Mesendoderm (in vitro differentiated cells): ENCODE results near the gene CCDC187.

ENCODE experiments used
- DNase-seq: peaks from one replicate; pipeline ENCODE4 v3.0.0; 2013
- H2AK5ac ChIP-seq: 2 replicates; pipeline ENCODE4 v1.6.1; 2013; ENCODE audit warnings: low read length, inconsistent platforms
- H2BK120ac ChIP-seq: 2 replicates; pipeline ENCODE4 v1.6.1; 2013; ENCODE audit warnings: low read depth, mild to moderate bottlenecking, low read length, moderate library complexity, mixed read lengths
- H2BK15ac ChIP-seq: replicated peaks from 2 replicates; pipeline ENCODE4 v1.6.1; 2013; ENCODE audit warnings: low read depth, mild to moderate bottlenecking, moderate library complexity
- H2BK5ac ChIP-seq: 2 replicates; pipeline ENCODE4 v1.6.1; 2013; ENCODE audit warnings: low read length, inconsistent platforms
- H3K18ac ChIP-seq: 2 replicates; pipeline ENCODE4 v1.6.1; 2013; ENCODE audit warnings: mild to moderate bottlenecking, low read length, mixed read lengths
- H3K23ac ChIP-seq: one replicate; pipeline ENCODE4 v1.6.1; 2013; ENCODE audit warnings: low read length
- H3K27ac ChIP-seq: 2 replicates; pipeline ENCODE4 v1.5.1; 2013; ENCODE audit warnings: low read depth, mild to moderate bottlenecking, inconsistent platforms, low read length, moderate library complexity
- H3K27me3 ChIP-seq: 2 replicates; pipeline ENCODE4 v1.6.1; 2013; ENCODE audit warnings: low read length, control low read depth, mild to moderate bottlenecking, inconsistent platforms; ENCODE audit not compliant: insufficient read depth, poor library complexity
- H3K36me3 ChIP-seq: 2 replicates; pipeline ENCODE4 v1.6.1; 2013; ENCODE audit warnings: low read length, inconsistent platforms; ENCODE audit not compliant: control insufficient read depth, insufficient read depth
- H3K4ac ChIP-seq: one replicate; pipeline ENCODE4 v1.6.1; 2013; ENCODE audit warnings: low read depth, mild to moderate bottlenecking, low read length, moderate library complexity
- H3K4me1 ChIP-seq: 2 replicates; pipeline ENCODE4 v1.6.1; 2013; ENCODE audit warnings: low read depth, low read length, inconsistent platforms; ENCODE audit not compliant: control insufficient read depth
- H3K4me2 ChIP-seq: 2 replicates; pipeline ENCODE4 v1.6.1; 2013; ENCODE audit warnings: low read length
- H3K4me3 ChIP-seq: 2 replicates; pipeline ENCODE4 v1.5.1; 2013; ENCODE audit warnings: mild to moderate bottlenecking, low read length
- H3K56ac ChIP-seq: one replicate; pipeline ENCODE4 v1.6.1; 2013; ENCODE audit warnings: low read length
- H3K79me1 ChIP-seq: 2 replicates; pipeline ENCODE4 v1.6.1; 2013; ENCODE audit warnings: low read length, inconsistent platforms
- H3K79me2 ChIP-seq: 2 replicates; pipeline ENCODE4 v1.6.1; 2013; ENCODE audit warnings: mild to moderate bottlenecking, low read length; ENCODE audit not compliant: control insufficient read depth, insufficient read depth
- H3K9ac ChIP-seq: 2 replicates; pipeline ENCODE4 v1.6.1; 2013; ENCODE audit warnings: low read length, inconsistent platforms
- H4K5ac ChIP-seq: one replicate; pipeline ENCODE4 v1.6.1; 2013; ENCODE audit warnings: low read length
- H4K8ac ChIP-seq: one replicate; pipeline ENCODE4 v1.6.1; 2013; ENCODE audit warnings: low read depth, mild to moderate bottlenecking, control low read depth, low read length, moderate library complexity
- WGBS: extraction: QIAGEN DNeasy Blood & Tissue Kit; methylation state at CpG from one replicate; pipeline ENCODE4 v1.1.7; 2013; ENCODE audit warnings: low lambda C conversion rate, missing lambda C conversion rate; ENCODE audit not compliant: insufficient coverage; ENCODE audit errors: extremely low coverage; 5-methylcytosine and 5-hydroxymethylcytosine counted together

Gene CCDC187

DNA sequence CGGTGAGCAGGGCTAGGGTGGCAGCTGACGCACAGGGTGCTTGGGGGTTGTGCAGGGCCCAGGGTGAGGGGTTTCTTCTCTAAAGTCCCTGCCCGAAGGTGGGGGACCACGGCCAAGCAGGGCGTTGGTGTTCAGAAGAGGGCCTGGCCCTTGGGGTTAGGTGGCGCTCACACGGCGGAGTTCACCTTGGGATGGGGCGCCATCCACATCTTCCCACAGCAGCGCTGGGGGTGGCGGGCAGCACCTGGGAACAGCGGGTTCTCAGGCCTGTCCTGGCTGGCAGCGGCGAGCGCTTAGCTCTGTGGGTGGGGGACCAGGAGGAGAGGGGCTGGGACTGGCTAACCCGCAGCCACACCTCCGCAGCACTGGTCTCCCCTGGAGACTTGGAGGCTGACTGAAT lies 29.6 kb upstream of the CCDC187 start:
- Histone ChIP-seq H3K9ac (no peak overlapping the region), H3K79me1 (no peaks in the 10 kb centered on the region), H3K56ac (no peak overlapping the region), H3K27me3 (no peaks in the 10 kb centered on the region), H3K27ac (no peak overlapping the region), H2AK5ac (no peak overlapping the region), H4K8ac (no peak overlapping the region), H2BK15ac (no peak overlapping the region), H3K4me1 (no peaks in the 10 kb centered on the region), H3K4me2 (no peak overlapping the region), H2BK5ac (no peak overlapping the region), H3K23ac (no peak overlapping the region), H4K5ac (no peak overlapping the region), H2BK120ac (no peak overlapping the region), H3K4ac (no peak overlapping the region), H3K18ac (no peak overlapping the region), H3K4me3 (no peak overlapping the region), H3K79me2 (no peaks in the 10 kb centered on the region), H3K36me3 (no peaks in the 10 kb centered on the region)
- DNase-seq: no peak
- WGBS: no CpG with 5 or more reads among the region's 17 CpGs

DNA sequence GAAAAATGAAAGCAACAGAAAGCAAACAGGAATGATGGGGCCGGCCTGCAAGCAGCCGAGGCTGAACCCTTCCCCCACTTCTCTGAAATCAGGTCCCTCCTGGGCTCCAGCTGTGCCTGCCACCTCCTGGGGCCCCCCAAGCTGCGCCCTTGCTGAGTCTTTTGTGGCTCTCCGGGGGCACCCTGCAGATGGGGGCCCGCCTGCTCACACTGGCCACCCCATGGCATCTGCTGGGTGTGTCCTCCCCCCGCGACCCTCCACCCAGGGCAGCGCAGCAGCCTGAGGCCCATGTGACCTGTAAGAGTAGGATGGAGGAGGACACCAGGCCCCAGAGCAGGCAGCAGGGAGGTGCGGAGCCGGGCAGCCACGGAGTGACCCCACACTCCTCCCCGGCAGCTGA lies 29.2 kb upstream of the CCDC187 start:
- Histone ChIP-seq H3K9ac (no peak overlapping the region), H2BK15ac (no peak overlapping the region), H3K79me2 (peaks cover 2% of the 10 kb centered on the region), H3K79me1 (no peaks in the 10 kb centered on the region), H2BK5ac (no peak overlapping the region), H3K27ac (no peak overlapping the region), H2BK120ac (no peak overlapping the region), H3K4me1 (peaks cover 2% of the 10 kb centered on the region), H4K8ac (no peak overlapping the region), H3K18ac (no peak overlapping the region), H3K27me3 (no peaks in the 10 kb centered on the region), H3K36me3 (no peaks in the 10 kb centered on the region), H3K4me3 (no peak overlapping the region), H3K56ac (no peak overlapping the region), H2AK5ac (no peak overlapping the region), H4K5ac (no peak overlapping the region), H3K23ac (no peak overlapping the region), H3K4me2 (no peak overlapping the region), H3K4ac (no peak overlapping the region)
- no CpG with 5 or more reads among the region's 12 CpGs for WGBS
- no peak for DNase-seq

DNA sequence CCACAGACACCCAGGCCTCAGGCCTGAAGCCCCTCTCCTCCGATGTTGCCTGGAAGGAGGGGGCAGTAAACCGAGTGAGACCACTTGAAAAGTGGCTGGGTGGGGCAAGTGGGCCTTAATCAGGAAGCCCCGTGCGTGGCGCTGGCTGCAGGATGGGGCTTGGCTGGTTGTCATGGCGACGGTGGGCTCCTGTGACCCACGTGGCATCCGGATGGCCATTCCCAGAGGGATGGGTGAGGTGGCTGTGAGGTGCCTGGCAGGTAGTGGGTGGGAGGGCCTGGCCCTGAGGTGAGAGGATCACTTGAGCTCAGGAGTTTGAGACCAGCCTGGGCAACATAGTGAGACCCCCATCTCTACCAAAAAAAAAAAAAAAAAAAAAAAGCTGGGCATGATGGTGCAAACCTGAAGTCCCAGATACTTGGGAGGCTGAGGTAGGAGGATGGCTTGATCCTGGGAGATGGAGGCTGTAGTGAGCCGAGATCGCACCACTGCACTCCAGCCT lies 28.6 kb upstream of the CCDC187 start:
- no peak overlapping the region for H3K4ac ChIP-seq
- H4K5ac ChIP-seq: no peak overlapping the region
- no peaks in the 10 kb centered on the region for H3K36me3 ChIP-seq
- no CpG with 5 or more reads among the region's 11 CpGs for WGBS
- no peak for DNase-seq
- no peak overlapping the region for H2BK5ac ChIP-seq
- no peaks in the 10 kb centered on the region for H3K27me3 ChIP-seq
- no peak overlapping the region for H3K56ac ChIP-seq
- H3K4me2 ChIP-seq: no peak overlapping the region
- no peak overlapping the region for H3K4me3 ChIP-seq
- H3K23ac ChIP-seq: no peak overlapping the region
- H3K79me2 ChIP-seq: peaks cover 2% of the 10 kb centered on the region
- H3K4me1 ChIP-seq: peaks cover 2% of the 10 kb centered on the region
- no peak overlapping the region for H2BK15ac ChIP-seq
- no peak overlapping the region for H2BK120ac ChIP-seq
- no peak overlapping the region for H3K18ac ChIP-seq
- no peaks in the 10 kb centered on the region for H3K79me1 ChIP-seq
- H3K9ac ChIP-seq: no peak overlapping the region
- no peak overlapping the region for H4K8ac ChIP-seq
- H2AK5ac ChIP-seq: no peak overlapping the region
- H3K27ac ChIP-seq: no peak overlapping the region

DNA sequence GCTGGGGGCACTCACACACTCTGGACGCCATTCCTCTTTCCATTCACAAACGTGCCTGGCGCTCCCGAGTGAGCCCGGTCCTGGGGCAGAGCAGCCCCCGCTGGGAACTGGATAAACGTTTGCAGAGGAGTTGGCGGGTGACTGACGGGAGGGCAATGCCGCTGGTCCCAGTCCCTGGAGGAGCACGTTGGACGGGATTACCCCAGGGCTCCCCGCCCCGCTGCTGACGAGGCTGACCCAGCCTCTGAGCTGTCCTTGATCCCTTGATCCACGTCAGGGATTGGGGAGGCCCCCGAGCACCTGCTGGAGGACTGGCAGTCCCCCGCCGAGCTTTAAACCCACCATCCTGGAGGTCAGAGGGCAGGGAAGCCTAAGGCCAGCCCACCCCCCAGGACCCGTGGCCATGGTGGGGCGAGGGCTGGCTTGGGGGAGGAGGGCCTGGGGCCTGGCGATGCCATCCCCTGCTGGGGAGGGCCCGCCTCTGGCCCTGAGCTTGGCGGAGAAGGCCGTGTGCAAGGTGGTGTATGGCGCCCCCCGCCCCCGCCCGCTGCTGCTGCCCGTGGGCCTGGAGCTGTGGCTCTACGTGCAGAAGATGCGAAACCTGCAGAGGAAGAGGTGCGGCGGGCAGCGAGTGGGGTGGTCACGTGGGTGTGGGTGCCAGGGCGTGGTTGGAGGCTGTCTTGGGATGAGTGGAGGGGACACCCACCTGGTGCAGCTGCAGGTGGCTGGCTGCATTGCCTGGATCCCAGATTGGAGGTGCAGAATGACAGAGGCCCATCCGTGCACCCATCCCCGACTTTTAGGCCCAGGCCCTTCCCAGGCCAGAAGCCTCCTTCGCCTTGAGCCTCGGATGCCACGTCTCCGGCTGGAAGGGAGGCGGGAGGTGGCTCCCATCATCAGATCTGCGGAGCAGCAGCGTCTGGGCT lies 27.9 kb upstream of the CCDC187 start:
- Histone ChIP-seq H3K79me1 (no peaks in the 10 kb centered on the region), H3K4me1 (peaks cover 4% of the 10 kb centered on the region), H3K4me3 (no peak overlapping the region), H3K23ac (no peak overlapping the region), H3K4ac (no peak overlapping the region), H3K56ac (no peak overlapping the region), H3K79me2 (peaks cover 2% of the 10 kb centered on the region), H3K4me2 (no peak overlapping the region), H3K18ac (no peak overlapping the region), H2AK5ac (no peak overlapping the region), H2BK5ac (no peak overlapping the region), H3K27me3 (no peaks in the 10 kb centered on the region), H3K27ac (no peak overlapping the region), H3K36me3 (no peaks in the 10 kb centered on the region), H3K9ac (no peak overlapping the region), H4K8ac (no peak overlapping the region), H4K5ac (no peak overlapping the region), H2BK15ac (no peak overlapping the region), H2BK120ac (no peak overlapping the region)
- DNase-seq: no peak
- no CpG with 5 or more reads among the region's 46 CpGs for WGBS

DNA sequence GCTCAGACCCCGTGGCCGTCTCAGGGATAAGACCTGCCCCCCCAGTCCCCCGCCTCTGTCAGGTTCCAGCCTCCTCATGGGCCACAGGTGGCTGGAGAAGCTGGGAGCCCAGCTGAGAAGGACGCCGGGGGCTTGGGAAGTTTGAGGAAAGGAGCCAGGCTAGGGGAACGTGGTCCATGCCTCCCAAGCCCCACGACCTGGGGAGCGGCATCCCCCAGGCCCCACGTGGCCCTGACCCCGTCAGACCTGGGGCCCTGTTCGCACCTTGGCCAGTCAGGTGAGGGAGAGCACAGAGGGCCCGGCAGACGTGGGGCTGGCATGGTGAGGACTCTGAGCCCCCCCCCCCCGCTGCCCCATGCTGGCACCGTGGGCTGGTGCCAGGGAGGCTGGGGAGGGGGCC lies 27.1 kb upstream of the CCDC187 start:
- Histone ChIP-seq H4K8ac (no peak overlapping the region), H3K4me1 (peaks cover 5% of the 10 kb centered on the region), H3K18ac (no peak overlapping the region), H2BK15ac (no peak overlapping the region), H4K5ac (no peak overlapping the region), H3K36me3 (no peaks in the 10 kb centered on the region), H3K27me3 (no peaks in the 10 kb centered on the region), H3K23ac (no peak overlapping the region), H2BK5ac (no peak overlapping the region), H3K9ac (no peak overlapping the region), H3K79me2 (peaks cover 2% of the 10 kb centered on the region), H3K4ac (no peak overlapping the region), H3K4me3 (no peak overlapping the region), H3K27ac (no peak overlapping the region), H2AK5ac (no peak overlapping the region), H2BK120ac (no peak overlapping the region), H3K4me2 (no peak overlapping the region), H3K79me1 (no peaks in the 10 kb centered on the region), H3K56ac (no peak overlapping the region)
- WGBS: no CpG with 5 or more reads among the region's 15 CpGs
- no peak for DNase-seq
